ENCODE measurements around the gene FAM209B.
"Not testable (repeated sequence)": the region's sequence is repeated elsewhere in the genome, so short reads cannot be mapped to it uniquely, and the experiment has no call there.

DNA sequence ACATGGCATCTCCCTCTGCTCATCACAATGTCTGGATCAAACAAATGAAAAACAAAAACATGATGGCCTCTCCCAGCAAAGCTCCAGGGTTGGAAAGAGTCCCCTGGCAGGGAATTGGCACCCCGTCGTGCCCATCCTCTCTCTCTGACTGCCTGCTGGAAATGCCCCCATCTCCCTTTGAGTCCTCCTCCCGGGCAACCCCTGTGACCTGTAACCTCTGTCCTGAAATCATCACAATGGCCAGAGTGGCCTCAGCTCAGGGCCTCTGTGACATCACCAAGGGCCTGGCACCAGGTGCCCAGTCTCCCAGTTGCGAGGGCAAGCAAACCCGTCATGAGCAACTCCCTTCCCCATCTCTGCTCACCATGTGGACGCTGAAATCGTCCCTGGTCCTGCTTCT is 8.6 kb upstream of the FAM209B start, which contains the start of gene FAM209A:
- TF ChIP-seq, protein P1, sequence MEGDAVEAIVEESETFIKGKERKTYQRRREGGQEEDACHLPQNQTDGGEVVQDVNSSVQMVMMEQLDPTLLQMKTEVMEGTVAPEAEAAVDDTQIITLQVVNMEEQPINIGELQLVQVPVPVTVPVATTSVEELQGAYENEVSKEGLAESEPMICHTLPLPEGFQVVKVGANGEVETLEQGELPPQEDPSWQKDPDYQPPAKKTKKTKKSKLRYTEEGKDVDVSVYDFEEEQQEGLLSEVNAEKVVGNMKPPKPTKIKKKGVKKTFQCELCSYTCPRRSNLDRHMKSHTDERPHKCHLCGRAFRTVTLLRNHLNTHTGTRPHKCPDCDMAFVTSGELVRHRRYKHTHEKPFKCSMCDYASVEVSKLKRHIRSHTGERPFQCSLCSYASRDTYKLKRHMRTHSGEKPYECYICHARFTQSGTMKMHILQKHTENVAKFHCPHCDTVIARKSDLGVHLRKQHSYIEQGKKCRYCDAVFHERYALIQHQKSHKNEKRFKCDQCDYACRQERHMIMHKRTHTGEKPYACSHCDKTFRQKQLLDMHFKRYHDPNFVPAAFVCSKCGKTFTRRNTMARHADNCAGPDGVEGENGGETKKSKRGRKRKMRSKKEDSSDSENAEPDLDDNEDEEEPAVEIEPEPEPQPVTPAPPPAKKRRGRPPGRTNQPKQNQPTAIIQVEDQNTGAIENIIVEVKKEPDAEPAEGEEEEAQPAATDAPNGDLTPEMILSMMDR (IDR thresholded peaks at IDR 0.05), result not testable (repeated sequence)
- TF ChIP-seq EZH2 (IDR thresholded peaks at IDR 0.05; ENCODE audit: borderline replicate concordance, insufficient read depth, low read depth, low read length, poor library complexity, severe bottlenecking), result not testable (repeated sequence)

All from B cell (primary cell).